Suppressor macrophage treated with lipopolysaccharide for 4 hours (primary cell): ENCODE measurements around the gene KAZALD1.
"Not testable (repeated sequence)": the region's sequence is repeated elsewhere in the genome, so short reads cannot be mapped to it uniquely, and the experiment has no call there.

Source experiments
- DNase-seq: peaks from one replicate; pipeline ENCODE4 v3.0.0-alpha.2; 2020

Gene KAZALD1

GRCh38 chr10:101031128-101031795, 30.5 kb upstream of the KAZALD1 start, which contains the start of the genes PDZD7 and SFXN3:
PDZD7 (minus strand) TSS chr10:101031129; CDS start chr10:101030219, 910 bp downstream.
SFXN3 (plus strand) TSS chr10:101031234; CDS start chr10:101034695, 3,461 bp downstream.
- peak; percentile 97 for DNase-seq

DNA sequence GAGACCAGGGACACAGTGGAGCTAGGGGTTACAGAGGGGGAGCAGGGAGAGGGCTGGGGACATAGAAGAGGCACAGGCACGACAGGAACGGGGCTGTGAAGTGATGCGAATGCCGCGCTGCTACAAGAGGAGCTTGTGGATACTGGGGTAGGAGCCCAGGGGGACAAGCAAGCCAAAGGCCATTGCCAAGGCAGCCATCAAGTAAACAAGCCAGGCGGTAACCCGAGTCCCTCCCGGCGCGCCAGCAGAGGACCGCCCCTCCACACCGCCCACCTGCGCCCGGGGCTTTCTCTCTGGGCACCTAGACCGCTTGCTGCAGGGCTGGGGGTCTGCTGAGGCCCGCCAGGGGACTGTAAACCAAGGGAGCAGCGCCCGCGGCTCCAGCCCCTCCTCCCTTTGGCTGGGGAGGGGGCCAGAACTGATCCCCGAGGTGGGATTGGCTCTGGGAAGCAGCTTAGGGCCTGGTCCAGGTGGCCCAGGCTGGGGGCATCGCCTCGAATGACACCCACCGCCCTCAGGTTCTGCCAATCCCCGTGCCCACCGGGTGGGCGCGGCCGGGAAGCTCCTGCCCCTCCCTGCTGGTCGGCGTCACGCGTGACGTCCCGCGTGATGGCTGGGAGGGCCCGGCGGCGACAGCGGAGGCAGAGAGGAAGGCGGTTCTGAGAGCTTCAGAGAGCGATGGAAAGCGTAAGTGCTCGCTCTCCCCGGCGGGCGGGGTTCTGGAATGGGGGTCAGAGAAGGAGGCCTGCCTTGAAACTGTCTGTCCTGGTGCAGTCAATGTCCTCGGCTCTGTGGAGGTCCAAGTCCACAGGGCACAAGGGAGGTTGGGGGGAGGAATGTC, 29.8 kb upstream of the KAZALD1 start:
- DNase-seq: peak; percentile 90

DNA sequence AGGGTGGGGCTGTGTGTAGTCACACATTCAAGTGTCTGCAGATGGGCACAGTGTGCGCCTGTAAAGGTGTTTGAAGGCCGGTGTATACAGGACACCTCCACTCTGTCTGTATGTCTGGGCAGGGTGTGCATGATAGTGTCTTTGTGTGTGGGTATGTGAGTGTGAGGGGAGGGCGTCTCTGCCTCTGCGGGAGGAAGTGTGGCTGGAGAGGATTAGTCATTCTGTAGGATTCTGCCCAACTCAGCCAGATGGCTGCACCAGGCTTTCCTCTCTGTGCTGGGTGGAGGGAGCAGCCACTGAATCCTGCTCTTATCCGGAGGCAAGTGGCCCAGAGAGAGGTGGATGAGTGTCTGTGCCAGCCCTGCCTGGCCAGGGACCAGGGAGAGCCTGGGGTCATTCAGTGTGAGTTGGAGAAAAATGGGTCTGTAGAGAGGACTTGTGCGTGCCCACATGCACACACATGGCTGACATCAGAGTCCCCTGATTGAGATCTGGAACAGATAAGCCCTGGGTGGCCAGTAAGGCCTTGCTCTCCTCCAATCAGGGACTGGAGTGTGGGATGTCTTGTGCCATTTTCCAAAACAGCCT, 29.1 kb upstream of the KAZALD1 start:
- peak; percentile 72 for DNase-seq

DNA sequence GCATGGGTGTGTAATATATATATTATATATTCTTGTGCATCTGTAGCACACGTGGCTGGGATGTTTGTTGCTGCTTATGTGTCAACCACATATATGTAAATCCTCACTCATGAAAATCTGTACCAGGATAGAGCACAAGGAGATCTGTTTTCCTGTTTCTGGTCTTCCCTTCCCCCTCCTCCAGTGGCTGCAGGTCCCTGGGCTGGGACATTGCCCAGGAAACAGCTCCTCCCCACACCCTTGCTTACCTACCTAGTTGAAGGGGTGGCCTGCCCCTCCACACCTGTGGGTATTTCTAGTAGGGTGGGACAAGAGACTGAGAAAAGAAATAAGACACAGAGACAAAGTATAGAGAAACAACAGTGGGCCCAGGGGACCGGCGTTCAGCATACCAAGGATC, 28.5 kb upstream of the KAZALD1 start:
- DNase-seq: no peak

GRCh38 chr10:101034404-101034803, 27.4 kb upstream of the KAZALD1 start:
- not testable (repeated sequence) for DNase-seq

GRCh38 chr10:101035314-101035713, 26.5 kb upstream of the KAZALD1 start:
- no peak for DNase-seq

- no peak for DNase-seq
These were observed 25.7 kb upstream of the KAZALD1 start for GRCh38 chr10:101035916-101036702.

DNA sequence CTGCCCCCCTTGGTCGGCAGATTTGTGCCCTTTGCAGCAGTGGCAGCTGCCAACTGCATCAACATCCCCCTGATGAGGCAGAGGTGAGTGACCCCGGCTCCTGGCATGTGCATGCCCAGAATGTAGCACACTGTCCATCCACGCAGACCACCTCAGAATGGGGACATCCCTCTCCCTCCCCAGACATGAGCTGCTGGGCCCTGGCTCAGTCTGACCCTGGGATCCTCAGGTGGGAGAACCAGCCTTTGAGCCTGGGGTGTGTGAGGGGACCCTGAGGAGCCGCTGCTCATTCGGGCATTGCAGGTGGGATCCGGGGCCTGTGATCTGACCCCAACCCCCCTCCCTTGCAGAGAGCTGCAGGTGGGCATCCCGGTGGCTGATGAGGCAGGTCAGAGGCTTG, 25.1 kb upstream of the KAZALD1 start:
- DNase-seq: no peak

GRCh38 chr10:101038484-101038883, 23.3 kb upstream of the KAZALD1 start:
- DNase-seq: no peak

GRCh38 chr10:101040061-101040460, 21.7 kb upstream of the KAZALD1 start:
- DNase-seq: no peak

GRCh38 chr10:101040851-101041250, 20.9 kb upstream of the KAZALD1 start:
- no peak for DNase-seq

GRCh38 chr10:101041252-101041761, 20.5 kb upstream of the KAZALD1 start:
- DNase-seq: peak; percentile 76

DNA sequence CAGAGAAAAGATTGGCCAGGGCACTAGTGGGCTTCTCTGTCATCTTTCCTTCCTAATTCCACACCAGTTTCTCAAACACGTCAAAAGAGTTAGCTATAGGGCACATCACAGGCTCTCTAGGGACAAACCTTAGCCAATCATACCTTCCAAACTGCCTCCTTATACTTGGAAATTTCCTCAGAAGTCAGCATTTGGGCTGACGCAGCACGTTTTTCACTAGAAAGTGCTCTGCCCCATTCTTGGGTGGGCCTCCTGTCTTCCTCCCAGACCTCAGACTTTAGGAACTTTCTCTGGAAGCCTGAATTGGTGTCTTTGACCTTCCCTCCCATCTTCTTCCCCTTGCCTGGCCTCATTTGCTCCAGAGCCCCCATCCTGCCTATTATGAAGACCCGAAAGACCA, 19.7 kb upstream of the KAZALD1 start:
- DNase-seq: no peak

- peak; percentile 96 for DNase-seq
These were observed 19.0 kb upstream of the KAZALD1 start for GRCh38 chr10:101042667-101043362.

GRCh38 chr10:101043363-101043707, 18.5 kb upstream of the KAZALD1 start:
- no peak for DNase-seq

GRCh38 chr10:101044117-101044516, 17.7 kb upstream of the KAZALD1 start:
- no peak for DNase-seq

GRCh38 chr10:101046332-101047238, 15.2 kb upstream of the KAZALD1 start:
- no peak for DNase-seq

DNA sequence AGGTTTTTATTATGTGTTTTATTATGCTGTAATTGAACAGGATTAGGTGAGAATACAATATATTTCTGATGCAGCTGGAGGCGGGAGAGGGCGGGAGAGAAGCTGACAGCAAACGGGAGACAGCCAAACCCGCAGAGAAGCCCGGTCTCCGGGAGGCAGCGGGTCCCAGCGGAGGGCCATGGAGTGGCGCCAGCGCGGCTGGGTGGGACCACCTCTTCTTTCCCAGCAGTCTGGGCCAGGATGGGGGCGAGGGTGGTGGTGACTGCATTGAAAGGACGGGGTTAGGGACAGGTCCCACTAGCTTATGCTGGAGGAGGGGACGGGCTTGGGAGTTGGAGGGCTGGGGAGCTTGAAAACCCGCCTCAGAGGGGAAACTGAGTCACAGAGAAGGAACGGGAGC, 14.5 kb upstream of the KAZALD1 start:
- DNase-seq: no peak

- no peak for DNase-seq
These were observed 13.6 kb upstream of the KAZALD1 start for GRCh38 chr10:101047961-101048892.
